Ureter (tissue), 1 donor: ENCODE data around the gene PRKCE. TPM values are rescaled to one million over a fixed set of nuclear protein-coding genes. Genes with fewer than 3 reads are reported as not detected.

Source experiments
- DNase-seq: peaks from one replicate; pipeline ENCODE4 v3.0.0-alpha.2; 2020; ENCODE audit warnings: low spot score
- total RNA-seq: library from RNA; stranded (reverse); gene quantifications from one replicate; pipeline ENCODE4 v1.2.4, GENCODE V29; 2023
- donor health status: DM: yes; HTN: yes; CAD: no.

Gene PRKCE
- total RNA-seq, 1 donor from 2014 or later = 54.3 TPM

DNA sequence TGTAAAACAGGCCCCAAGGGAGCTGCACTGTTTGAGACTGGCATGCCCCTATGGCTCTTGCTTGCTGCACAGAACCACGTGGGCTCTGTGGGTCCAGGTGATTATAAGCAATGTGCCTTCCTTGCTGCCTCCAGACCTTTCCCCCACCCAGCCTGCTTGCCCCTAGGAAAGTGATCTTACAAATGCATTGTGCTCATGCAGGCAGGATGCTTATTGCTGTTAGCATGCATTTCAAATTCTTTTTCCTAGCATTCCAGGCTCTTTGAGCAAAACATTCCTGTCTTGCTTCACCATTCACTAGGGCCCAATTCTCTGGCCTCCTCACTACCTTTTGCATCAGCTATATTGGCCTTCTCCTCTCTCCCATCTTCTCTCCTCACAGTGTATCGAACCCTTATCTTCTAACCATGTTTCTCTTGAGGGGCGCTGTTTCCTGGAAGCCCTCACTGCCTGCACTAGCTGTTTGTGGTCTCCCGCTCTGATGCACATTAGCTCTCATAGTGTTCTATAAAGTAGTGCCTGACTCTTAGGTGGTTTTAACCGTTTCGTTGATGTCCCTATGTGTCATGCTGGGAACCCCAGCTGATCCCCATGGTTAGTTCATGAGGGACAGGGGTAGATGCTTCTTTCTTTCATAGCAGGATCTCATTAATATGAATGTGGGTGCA, 492.8 kb downstream of the PRKCE start:
- no peak for DNase-seq

DNA sequence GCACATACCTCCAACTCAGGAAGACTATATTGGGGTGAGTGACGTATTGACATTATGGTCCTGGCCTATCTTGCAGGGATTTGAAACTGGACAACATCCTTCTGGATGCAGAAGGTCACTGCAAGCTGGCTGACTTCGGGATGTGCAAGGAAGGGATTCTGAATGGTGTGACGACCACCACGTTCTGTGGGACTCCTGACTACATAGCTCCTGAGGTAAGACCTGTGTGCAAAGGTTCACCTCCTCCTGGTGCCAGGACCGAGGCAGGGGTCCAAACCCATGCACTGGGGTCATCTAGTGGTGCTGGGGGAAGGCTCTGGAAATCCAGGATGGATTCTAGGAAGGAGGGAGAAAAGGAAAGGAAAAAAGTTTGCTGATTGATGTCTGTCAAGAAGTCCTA, 493.5 kb downstream of the PRKCE start:
- DNase-seq = no peak

DNA sequence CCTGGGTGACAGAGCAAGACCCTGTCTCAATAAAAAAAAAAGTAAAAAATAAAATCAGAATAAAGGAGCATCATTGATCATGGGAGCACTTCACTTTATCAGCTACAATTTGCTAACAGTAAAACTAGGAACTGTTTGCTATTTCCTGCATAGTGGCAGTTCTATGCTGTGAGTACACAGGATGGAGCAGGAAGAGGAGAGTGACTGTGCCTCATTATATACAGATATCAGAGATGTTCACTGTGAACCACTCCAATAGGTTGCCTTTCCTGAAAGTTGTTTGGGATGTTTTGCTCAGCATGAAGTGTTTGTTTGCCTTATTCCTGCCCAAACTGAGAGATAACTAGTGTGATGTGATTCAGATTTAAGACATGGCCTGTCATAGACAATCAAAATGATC, 494.4 kb downstream of the PRKCE start:
- DNase-seq = no peak

DNA sequence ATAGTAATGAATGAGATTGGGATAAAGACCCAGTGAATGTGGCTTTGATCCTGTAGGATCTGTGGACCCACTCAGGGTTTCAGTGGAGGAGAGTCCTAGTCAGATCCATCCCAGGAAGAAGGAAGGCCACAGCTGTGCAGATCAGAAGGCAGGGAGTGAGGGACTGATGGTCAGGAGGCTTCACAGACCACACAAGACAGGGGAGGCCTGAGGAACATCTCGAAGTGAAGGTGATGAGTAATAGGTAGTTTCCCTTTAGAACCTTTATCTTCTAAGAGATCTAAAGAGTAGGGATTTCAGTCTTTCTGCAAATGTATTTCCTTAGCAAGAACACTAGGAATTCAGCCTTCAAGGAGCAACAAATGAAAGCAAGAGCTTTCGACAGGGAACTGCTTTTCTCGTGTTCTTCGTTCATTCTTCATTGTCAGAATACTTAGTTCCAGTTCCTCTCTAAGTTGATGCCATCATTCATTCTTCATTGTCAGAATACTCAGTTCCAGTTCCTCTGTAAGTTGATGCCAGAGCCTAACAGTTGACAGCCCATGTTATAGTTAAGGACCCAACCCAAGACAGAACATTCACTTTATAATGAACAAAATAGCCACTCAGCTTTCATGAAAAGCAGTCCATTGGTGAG, 495.5 kb downstream of the PRKCE start:
- DNase-seq = no peak

DNA sequence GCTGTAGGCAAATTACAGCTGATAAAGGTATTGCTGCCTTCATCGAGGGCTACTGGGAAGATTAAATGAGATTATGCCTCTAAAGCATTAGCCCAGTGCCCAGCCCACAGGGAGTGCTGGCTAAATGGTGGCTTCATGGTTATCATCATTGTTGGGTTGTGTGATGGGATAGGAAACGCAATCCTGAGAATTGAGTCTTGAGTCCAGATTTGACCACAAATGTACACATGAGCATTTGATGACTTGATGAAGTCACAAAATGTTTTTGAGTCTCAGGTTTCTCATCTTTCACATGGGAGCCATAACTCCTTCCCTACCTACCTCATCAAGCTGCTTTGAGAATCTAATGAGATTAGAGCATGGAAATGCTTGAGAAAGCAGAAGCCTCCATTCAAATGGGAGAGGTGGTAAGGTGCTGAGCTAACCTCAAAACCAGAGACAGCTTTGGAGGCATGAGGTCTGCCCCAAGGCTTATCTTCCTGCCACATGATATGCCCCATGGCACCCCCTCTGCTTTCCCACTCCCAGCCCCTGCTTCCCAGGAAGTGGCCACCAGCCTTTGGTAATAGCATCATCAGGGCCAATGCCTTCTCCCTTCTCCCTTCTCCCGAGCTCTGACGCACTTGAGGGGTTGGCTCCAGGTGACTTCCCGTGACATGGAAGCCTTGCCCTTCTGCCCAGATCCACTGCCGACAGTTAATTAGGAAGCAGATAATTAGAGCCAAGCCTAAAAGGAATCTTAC, 496.3 kb downstream of the PRKCE start:
- no peak for DNase-seq

DNA sequence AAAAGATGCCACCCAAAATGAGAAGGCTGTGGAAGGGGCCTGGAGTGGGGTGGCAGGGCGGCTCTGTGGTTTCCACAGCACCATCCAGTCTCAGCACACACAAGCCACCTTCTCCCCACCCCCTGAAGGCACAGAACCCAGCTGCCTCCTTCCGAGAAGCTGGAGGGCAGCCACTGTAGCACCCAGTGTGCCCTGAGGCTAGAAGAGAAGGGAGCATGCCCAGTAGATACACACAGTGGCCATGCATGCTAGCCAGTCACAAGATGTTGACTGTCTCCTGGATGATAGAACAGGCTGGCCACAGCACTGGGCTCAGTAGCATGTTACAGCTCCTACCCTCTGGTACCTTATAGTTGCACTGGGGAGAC, 496.9 kb downstream of the PRKCE start:
- no peak for DNase-seq

DNA sequence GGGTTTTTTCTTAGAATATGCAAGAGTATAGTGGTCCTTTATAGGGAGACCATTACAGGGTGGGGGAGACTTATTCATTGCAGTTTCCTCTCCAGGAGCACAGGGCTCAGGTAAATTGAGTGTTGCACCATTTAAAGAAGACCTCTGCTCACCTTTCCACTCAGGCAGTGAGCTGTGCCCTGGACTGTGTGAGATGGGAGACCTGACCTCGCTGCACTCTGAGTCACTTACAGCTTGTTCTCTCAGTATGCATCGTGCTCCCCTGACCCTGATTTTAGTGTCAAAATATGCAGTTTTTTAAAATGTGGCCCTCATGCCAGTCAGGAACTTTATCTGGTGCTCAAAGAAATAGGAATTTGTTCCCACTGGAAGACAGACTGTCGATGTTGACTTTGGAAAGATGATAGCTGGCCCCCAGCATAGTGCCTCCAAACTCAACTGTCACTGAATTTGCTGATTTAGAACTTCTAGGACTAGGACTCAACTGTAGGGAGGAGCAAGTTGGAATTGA, 499.0 kb downstream of the PRKCE start:
- no peak for DNase-seq

DNA sequence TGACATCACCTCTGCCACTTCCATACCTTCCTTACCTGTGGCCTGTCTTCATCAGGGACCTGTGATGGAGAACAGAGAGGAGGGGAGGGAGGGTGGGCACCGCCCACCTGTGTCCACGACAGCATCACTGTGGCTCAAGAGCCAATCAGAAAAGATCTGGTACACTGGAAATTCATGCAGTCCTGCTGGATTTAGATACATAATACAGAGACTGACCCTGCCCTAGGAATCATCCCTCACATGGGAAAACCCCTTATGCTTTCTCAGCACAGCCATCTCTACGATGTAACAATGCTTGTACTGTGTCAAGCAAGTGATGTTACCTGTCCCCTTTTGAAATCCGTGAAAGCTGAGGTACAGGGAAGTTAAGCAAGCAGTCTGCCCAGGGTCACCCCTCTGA, 500.1 kb downstream of the PRKCE start:
- no peak for DNase-seq

DNA sequence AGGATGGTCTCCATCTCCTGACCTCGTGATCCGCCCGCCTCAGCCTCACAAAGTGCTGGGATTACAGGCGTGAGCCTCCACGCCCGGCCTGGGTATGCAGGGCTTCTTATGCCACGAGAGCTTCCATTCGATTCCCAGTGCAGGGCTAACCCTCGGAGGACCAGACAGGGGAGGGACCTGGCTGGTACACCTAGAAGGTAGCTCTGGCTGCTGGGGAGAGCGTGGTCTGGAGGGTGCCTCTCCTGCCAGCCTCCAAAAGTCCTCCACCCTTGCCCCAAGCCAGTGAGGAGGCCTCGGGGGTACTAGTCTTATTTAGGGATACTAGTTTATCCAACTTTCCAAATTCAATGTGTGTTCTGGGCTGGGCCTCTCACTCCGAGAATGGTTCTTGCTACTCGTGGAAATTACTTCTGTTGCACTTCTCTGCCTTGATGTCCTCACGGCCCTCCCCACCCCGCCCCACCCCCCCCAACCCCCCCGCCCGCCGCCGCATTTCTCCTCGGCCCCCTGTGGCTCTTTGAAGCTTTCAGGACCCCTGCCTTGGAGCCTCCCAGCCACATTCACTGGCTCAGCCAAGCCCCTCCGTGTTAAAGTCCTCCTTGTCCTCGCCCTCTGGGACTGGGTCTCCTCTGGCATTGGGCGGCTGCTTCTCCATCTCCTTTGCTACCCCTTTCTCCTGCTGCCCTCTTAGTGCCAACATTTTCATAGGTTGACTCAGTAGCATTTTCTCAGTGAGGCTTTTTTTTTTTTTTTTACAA, 502.7 kb downstream of the PRKCE start:
- no peak for DNase-seq

DNA sequence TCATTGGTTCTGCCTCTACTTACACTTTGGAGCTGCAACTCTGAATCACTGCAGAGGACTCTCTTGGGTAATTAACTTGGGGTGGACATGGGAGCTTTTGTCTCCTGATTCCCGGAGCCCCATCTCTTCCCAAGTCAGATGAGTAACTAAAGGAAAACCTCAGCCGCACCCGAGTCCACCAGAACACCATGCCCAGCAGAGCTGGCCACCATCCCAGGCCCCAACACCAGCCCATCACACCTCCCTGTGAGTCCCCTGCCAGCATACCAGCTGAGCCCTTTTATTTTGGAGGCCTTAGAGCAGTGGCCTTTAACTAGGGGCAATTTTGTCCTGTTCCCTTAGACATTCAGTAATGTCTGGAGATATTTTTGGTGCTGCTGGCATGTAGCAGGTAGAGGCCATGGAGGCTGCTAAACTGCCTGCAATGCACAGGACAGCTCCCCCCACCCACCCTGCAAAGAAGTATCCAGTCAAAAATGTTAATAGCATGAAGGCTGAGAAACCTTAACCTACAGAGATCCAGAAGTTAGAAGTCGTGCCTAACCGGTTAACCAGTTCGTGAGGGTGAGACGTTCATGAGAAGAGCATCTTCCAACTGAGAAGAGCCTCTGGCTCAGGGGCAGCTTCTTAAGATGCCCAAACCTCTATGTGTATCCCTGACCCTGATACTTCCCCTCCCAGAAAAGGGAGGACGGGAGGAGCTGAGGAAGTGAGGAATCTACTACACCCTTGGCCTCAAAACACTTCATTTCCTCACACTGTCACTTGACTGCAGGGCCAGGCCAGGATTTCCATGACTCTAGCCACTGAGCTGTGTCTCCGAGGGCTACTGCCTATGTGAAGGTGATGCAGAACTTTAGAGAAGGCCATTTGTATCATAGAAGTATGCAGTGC, 505.8 kb downstream of the PRKCE start:
- DNase-seq = no peak

DNA sequence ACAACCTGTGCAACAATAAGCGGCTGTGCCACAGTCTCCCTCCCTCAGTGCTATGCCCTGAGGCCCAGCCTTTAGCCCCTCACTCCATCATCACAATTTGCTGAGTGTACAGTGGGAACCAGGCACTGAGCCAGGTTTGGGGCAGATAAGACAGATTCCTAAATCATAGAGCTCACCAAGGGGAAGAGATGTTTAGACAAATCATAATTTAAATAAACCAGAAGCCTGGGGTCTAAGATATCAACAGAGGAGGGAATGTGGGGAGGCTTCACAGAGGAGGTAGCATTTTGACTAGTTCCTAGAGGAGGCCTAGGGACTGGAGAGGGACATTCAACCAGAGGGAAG, 506.5 kb downstream of the PRKCE start:
- DNase-seq = no peak

DNA sequence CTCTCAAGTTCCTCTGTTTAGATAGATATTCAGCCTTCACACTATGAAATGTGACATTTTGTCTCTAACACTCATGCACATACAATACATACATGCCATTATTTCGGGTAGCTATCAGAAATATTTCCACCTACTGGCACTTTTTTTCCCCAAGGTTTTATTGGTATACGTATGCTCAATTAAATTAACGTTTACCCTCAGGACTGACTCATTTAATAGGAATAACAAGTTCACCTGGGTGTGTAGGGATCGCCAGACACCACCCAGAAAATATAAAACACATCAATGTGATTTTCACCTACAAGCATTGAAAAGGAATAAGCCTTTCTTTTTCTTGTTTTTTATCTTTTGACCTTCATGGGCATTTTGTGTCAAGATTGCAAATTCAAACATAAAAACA, 507.2 kb downstream of the PRKCE start:
- no peak for DNase-seq

DNA sequence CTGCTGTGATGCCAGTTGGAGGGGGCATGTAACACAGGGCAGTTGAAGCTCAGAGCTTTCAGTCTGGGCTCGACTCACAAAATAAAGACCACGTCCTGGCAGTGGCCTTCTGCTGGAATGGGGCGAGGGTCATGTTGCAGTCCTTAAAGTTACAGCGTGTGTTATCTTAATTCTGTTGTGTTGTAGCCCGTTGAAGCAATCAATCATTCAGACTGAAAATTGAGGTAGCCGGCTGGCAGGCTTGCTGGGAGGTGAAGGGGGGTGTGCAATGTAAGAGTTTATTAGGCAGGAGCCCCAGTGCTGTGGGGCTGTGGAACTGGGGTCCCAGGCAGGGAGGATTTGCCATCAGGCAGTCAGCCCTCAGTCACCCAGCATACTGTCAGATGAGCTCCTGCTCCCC, 508.9 kb downstream of the PRKCE start:
- no peak for DNase-seq

DNA sequence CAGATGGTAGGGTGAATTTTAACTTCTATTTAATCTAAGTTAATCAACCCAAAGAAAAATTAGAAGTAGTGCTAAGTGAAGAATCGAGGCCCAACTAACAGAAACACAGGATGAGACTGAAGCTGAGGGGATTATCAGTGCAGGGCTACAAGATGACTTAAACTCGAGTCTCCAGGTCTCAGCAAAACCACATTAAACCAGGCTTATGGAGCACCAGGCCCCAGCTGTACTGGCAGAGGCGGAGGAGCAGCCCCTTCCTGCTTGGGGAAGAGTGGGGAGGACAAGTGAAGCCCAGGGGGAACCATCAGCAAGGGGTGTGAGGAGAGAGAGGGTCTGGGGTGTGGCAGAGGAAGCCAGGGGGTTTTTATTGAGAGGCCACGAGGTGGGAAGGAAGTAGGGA, 509.8 kb downstream of the PRKCE start:
- DNase-seq = no peak

DNA sequence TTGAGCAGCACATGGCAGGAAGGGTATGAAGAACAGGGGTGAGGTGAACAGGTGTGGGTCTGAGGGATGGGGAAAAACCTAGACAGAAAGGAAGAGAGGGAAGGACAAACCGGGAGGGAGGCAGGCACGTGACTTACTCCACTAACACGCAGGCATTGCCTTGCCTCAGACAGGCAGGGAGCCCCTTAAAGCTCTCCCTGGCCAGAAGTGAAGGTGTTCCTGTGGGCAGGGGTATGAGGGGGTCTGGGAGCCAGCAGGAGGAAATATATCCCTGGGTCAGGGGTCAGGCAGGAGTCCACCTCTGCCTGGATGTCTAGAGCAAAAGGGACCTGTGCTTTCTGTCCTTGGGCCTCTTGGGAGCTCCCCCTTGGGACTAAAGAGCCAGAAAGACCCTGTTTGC, 510.4 kb downstream of the PRKCE start:
- DNase-seq = no peak

DNA sequence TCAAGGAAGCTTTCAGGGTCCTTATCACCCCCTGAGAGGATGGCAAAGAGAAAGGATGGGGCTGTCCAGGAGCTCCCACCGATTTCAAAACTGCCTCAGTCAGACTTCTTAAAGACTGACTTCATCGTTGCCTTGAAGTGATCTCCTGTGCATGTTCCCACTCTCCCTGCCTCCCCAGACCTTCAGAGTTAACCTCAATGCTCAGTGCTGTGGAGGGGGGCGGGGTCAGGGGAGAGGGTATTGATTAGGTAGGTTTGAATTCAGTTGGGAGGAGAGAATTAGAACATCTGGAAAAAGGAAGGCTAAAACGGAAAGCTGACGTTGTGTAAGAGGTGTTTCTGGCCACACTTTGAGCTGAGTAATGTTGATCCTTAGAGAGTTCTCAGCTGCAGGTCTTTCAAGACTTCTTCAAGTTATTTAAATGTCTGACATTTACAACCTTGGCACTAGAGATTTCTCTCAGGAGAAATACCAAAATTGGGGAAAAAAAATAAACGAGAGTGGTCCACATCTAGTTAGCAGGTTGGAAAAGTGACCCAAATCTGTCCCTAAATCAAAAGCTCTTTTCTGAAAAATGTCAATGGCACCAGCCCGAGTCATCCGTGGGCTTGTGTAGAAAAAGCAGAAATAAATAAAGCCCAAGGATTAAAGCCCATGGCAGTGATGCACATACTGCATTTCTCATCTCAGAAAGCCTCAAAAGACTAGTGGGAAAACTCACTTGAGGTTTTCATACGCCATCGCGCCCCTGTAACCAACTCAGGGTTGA, 511.0 kb downstream of the PRKCE start:
- no peak for DNase-seq

DNA sequence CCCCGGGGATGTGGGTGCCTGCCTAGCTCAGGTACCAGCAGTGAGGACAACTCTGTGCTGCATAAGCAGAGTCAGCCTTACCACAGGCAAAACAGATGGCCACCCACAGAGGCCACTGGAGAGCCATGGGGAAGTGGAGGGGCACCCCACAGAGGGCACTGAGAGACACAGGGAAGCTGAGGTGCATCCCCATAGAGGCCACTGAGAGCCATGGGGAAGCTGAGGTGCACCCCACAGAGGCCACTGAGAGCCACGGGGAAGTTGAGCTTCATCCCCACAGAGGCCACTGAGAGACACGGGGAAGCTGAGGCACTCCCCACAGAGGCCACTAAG, 511.6 kb downstream of the PRKCE start:
- no peak for DNase-seq

DNA sequence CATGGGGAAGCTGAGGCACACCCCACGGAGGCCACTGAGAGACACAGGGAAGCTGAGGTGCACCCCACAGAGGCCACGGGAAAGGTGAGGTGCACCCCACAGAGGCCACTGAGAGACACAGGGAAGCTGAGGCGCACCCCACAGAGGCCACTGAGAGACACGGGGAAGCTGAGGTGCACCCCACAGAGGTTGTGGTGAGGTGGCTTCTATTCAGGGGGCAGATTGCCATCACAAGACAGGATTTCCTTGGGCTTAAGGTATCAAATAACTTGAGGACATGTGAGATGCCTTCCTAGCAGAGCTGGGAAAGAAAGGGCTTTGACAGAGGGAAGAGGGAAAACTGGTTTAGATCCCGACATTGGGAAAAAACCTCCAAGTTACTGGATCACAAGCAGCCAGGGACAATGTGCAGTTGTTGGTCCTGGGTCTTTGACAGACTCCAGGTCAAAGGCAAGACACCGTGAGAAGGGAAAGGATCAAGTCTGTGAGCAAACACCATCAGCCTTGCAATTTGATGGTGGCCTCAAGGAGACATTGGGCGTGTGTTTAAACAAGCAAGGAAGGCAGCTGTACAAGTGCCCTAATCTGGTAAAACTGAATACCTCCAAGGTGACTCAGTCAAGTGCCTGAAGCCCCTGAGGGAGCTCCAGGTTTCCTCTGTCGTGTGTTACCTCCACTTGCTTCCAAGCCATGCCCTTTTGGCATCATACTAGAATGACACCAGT, 512.5 kb downstream of the PRKCE start:
- peak; percentile 69 for DNase-seq

DNA sequence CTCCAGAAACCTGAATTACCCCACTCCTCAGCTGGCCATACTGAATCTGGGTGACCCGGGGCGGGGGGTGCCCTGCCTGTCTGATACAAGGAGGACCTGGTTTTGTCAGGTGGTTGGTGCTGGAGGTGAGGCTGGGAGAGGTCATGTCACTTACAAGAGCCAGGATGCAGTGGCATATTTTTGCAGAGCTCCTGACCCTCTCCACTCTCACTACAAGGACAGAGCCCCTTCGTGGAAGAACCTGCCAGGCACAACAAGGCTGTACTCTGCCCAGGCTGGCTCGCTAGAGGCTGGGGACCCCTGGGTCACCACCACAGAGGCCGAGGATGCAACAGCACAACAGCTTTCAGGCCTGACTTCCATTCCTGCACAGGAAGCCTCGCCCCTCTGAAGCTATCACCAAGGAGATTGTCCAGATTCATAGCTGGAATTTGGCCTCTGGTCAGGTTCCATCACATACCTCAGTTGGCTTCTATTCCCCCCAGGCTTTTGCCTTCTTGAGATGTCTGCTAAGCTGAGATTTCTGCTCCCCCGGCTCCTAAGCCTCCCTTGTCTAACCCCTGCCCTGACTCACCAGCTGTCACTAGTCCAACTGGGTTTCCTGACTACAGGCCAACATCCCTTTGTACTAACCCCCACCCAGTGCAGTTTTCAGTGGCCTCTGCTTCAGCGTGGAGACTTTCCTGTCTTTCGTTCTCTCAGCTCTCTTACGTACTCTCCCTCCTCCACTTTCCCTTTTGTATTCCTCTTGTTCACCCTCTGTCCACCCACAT, 513.2 kb downstream of the PRKCE start:
- DNase-seq = peak; percentile 83
